Gastroesophageal sphincter (tissue), 3 donors: ENCODE results near the gene NMS.
"Not testable (repeated sequence)": the region's sequence is repeated elsewhere in the genome, so short reads cannot be mapped to it uniquely, and the experiment has no call there.

Experiments
- CTCF ChIP-seq, 4 experiments: fragments of 200-600 bp in 2 of 4; fragments of 450-650 bp in 2 of 4; sonication (generic) in 1 of 4; IDR thresholded peaks; one replicate each; pipeline ENCODE4 v1.5.1; 2017 to 2019; ENCODE audit warnings: antibody characterized with exemption in 4 of 4, mild to moderate bottlenecking in 2 of 4, moderate library complexity in 2 of 4
- EP300 ChIP-seq: sonication (generic); formaldehyde crosslinking; IDR thresholded peaks from one replicate; pipeline ENCODE4 v1.6.1; 2017; ENCODE audit warnings: antibody characterized with exemption, mild to moderate bottlenecking
- POLR2A ChIP-seq, 2 donors: fragments of 450-650 bp; IDR thresholded peaks; one replicate each; pipeline ENCODE4 v1.6.1; 2017; ENCODE audit warnings: antibody characterized with exemption in 2 of 2, mild to moderate bottlenecking in 2 of 2, moderate library complexity in 1 of 2
- POLR2AphosphoS5 ChIP-seq: sonication (generic); formaldehyde crosslinking; IDR thresholded peaks from one replicate; pipeline ENCODE4 v1.6.1; 2017; ENCODE audit warnings: antibody characterized with exemption

GRCh38 chr2:100456357-100456756 lies 13.9 kb upstream of the NMS start:
- not testable (repeated sequence) for TF ChIP-seq CTCF (IDR thresholded peaks at IDR 0.05); POLR2AphosphoS5; POLR2A (IDR thresholded peaks at IDR 0.05); EP300
